NT2/D1 (cell line): ENCODE measurements around the gene NRBF2.
A peak's percentile ranks its signal among the peaks of the same experiment; 100 is the strongest.

Experiments
- DNase-seq: peaks from one replicate; pipeline ENCODE4 v3.0.0-alpha.2; 2011; ENCODE audit warnings: low read depth, low spot score
- H3K27me3 ChIP-seq: 2 replicates; pipeline ENCODE4 v1.6.0; 2011; ENCODE audit warnings: mild to moderate bottlenecking; ENCODE audit not compliant: insufficient read length, insufficient read depth
- H3K36me3 ChIP-seq: 2 replicates; pipeline ENCODE4 v1.6.1; 2011; ENCODE audit warnings: mild to moderate bottlenecking, low read length, mixed read lengths; ENCODE audit not compliant: insufficient read depth, insufficient read length
- H3K4me1 ChIP-seq: 2 replicates; pipeline ENCODE4 v1.5.1; 2011; ENCODE audit not compliant: insufficient read depth, insufficient read length
- H3K4me3 ChIP-seq: 2 replicates; pipeline ENCODE4 v1.5.1; 2011; ENCODE audit warnings: low read depth; ENCODE audit not compliant: insufficient read length
- H3K9ac ChIP-seq: 2 replicates; pipeline ENCODE4 v1.6.0; 2011; ENCODE audit warnings: low read depth; ENCODE audit not compliant: insufficient read length
- H3K9me3 ChIP-seq: 2 replicates; pipeline ENCODE4 v1.5.1; 2011; ENCODE audit warnings: mild to moderate bottlenecking, low read length; ENCODE audit not compliant: insufficient read depth
- SUZ12 ChIP-seq: IDR thresholded peaks from 2 replicates; pipeline ENCODE4 v1.6.1; 2011; ENCODE audit not compliant: insufficient read length, insufficient read depth; ENCODE audit errors: extremely low read depth
- YY1 ChIP-seq: IDR thresholded peaks from 2 replicates; pipeline ENCODE4 v1.6.1; 2011; ENCODE audit not compliant: insufficient read length, insufficient read depth
- ZNF274 ChIP-seq: IDR thresholded peaks from 2 replicates; pipeline ENCODE4 v1.6.1; 2011; ENCODE audit warnings: mild to moderate bottlenecking, low read depth, low read length

The NRBF2 gene

DNA sequence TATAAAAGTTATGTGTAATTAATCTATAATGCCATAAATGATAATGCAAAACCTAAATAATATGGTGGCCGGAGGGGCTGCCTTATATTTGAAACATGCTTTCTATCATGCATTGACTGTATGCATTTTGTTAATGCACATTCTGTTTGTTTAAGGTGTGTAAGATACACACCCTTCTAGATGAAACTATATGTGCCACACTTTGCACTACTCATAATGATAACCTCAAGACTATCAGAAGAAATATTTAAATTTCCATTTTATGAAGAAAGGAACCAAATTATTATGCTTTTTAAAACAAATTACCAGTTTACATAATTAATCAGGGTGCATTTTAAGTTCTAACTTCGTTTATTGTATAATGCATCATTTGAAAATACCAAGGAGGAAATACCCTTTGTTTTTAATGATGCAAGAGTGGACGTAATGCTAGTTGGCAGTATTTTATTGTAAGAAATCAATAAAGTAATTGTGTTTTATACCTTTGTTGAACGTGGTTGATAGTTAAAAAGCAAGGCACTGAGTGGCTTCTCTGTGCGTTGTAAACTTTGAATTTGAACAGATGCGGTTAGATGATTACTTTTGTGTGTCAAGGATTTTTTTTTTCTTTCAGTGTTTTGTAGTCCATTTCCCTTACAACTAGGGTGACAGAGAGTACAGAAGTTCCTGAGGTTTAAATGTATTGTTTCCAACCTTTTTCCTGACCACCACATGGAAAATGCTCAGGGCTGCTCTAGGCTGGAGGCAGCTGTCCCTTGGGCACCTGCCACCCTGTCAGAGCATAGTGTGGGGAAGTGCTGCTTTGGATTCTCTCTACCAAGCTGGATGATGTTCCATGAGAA is 21.6 kb downstream of the NRBF2 start:
- TF ChIP-seq SUZ12 (no peak), ZNF274 (no peak), YY1 (no peak)
- DNase-seq: no peak
- H3K9ac ChIP-seq: no peak overlapping the region

DNA sequence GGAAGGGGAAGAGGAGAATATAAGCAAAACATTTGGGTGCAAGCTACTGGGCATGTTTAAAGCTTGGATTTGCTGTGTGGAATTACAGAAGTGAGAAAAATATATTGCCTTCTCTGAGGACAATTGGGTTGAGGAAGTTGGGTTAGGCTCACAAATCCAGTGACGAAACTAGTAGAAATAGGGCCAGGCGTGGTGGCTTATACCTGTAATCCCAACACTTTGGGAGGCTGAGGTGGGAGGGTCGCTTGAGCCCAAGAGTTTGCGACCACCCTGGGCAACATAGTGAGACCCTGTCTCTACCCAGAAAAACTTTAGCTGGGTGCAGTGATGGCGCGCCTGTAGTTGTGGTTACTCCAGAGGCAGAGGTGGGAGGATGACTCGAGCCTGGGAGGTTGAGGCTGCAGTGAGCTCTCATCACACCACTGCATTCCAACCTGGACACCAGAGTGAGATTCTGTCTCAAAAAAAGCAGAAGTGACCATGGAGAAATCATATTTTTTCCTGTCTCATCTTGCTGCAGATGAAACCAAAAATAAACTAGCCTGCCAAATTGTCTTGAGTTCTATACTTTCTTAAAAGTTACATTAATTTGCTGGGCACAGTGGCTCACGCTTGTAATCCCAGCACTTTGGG is 22.4 kb downstream of the NRBF2 start:
- no peaks in the 10 kb centered on the region for H3K27me3 ChIP-seq
- H3K9me3 ChIP-seq: no peaks in the 10 kb centered on the region
- no peak overlapping the region for H3K9ac ChIP-seq
- peaks cover 38% of the 10 kb centered on the region for H3K36me3 ChIP-seq
- DNase-seq: no peak
- H3K4me1 ChIP-seq: no peaks in the 10 kb centered on the region
- no peak overlapping the region for H3K4me3 ChIP-seq
- TF ChIP-seq SUZ12: no peak
- TF ChIP-seq YY1: no peak
- TF ChIP-seq ZNF274: no peak

More for the DNA sequence above, 21.6 kb downstream of the NRBF2 start:
- Histone ChIP-seq H3K27me3 (no peaks in the 10 kb centered on the region), H3K9me3 (no peaks in the 10 kb centered on the region), H3K4me1 (no peaks in the 10 kb centered on the region), H3K36me3 (peaks cover 41% of the 10 kb centered on the region), H3K4me3 (no peak overlapping the region)

DNA sequence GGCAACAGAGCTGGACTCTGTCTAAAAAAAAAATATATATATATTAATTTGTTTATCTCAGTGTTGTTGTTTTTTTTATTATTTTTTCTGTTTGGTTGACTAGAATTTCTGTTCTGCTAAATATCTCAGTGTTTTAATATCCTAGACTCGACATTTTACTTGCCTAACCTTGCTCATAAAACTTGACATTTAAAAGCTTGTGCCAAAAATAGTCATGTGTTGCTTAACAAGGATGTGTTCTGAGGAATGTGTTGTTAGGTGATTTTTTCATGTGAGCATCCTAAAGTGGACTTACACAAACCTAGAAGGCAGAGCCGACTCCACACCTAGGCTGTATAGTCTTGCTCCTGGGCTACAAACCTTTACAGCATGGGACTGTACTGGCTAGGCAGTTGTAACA is 23.1 kb downstream of the NRBF2 start:
- no peak for TF ChIP-seq SUZ12
- no peak for TF ChIP-seq ZNF274
- no peak for TF ChIP-seq YY1
- Histone ChIP-seq H3K4me3 (no peak overlapping the region), H3K36me3 (peaks cover 32% of the 10 kb centered on the region), H3K9ac (no peak overlapping the region), H3K27me3 (no peaks in the 10 kb centered on the region), H3K4me1 (no peaks in the 10 kb centered on the region), H3K9me3 (no peaks in the 10 kb centered on the region)
- no peak for DNase-seq

DNA sequence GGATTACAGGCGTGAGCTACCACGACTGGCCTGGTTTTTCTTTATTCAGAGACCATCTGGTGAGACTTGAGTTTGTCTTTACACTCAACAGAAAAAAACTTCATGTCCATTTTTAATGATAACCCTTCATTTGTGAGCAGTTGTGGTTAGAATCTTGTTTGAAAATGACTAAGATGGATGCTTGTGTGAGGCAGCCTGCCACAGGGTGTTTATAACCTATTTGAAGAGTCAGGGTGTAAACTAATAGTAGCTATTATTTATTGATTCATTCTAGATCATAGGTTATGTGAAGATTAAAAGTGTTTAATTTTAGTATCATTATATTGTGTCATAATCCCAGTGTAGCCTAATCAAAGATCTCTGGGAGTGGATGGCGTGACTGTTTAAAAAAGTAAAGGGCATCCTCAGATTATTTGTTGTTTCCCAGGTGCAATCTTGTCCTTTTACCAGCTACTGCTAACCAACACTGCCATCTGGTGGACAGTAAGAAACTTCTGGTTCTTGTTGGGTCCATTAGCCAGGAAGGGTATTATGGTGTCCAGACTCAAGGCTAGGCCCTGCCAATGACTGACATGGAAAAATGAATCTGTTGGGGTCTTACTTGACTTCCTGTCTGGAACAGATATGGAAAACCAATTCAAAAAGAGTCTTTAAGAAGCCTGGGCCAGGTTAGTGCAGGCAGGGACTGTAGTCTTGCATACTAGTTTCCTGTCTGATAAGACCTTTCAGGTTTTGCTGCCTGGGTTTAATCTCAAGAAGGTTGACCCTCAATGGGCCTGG is 24.9 kb downstream of the NRBF2 start:
- no peaks in the 10 kb centered on the region for H3K27me3 ChIP-seq
- peak; percentile 81 for DNase-seq
- no peaks in the 10 kb centered on the region for H3K9me3 ChIP-seq
- H3K36me3 ChIP-seq: peaks cover 16% of the 10 kb centered on the region
- H3K4me3 ChIP-seq: no peak overlapping the region
- H3K9ac ChIP-seq: no peak overlapping the region
- H3K4me1 ChIP-seq: no peaks in the 10 kb centered on the region
- TF ChIP-seq ZNF274 (no peak), SUZ12 (no peak), YY1 (no peak)

DNA sequence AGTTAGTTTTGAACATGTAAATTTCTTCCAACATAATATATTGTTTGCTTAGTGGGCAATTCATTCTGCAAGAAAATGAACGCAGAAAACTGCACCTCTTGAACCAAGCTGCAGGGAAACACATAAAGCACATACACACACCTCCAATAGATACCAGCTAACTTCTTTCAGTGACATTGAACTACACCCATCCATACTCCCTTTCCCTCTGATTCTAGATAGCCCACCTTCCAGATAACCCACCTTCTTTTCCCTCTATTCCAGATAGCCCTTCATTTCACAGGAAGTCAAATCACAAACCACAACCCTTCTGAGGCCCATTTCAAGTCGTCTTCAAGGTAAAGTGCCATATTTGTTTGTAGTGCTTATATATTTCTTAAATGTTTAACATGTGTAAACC is 28.5 kb downstream of the NRBF2 start:
- DNase-seq: no peak
- Histone ChIP-seq H3K9ac (no peak overlapping the region), H3K9me3 (no peaks in the 10 kb centered on the region), H3K4me1 (no peaks in the 10 kb centered on the region), H3K4me3 (no peak overlapping the region), H3K36me3 (peaks cover 5% of the 10 kb centered on the region), H3K27me3 (no peaks in the 10 kb centered on the region)
- TF ChIP-seq ZNF274 (no peak), SUZ12 (no peak), YY1 (no peak)

DNA sequence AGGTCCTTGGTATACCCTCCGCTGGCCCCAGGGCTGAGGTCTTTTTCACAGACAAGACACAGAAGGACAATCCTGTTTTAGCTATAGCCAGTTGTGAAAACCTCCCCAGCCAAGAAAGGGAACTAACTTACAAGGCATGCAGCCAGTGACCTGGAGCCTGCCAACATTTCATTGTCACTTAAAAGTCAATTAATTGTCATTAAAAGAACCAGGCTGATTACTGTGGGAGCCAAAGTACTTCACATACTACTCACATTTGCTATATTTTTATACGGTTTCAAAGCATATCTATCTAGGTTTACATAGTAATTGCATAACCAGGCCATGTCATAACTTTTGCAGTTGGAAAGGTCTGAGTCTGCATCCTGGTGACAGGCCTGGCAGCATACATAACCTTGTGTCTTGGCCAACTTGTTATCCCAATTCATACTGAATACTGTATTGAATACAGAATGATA is 31.1 kb downstream of the NRBF2 start:
- Histone ChIP-seq H3K4me1 (no peaks in the 10 kb centered on the region), H3K36me3 (peaks cover 24% of the 10 kb centered on the region), H3K9ac (no peak overlapping the region), H3K4me3 (no peak overlapping the region), H3K27me3 (no peaks in the 10 kb centered on the region), H3K9me3 (no peaks in the 10 kb centered on the region)
- no peak for DNase-seq
- TF ChIP-seq SUZ12 (no peak), ZNF274 (no peak), YY1 (no peak)
